Measurements from ENCODE around the gene BCL3. TPM values are rescaled to one million over a fixed set of nuclear protein-coding genes. Genes with fewer than 3 reads are reported as not detected.
A peak's percentile ranks its signal among the peaks of the same experiment; 100 is the strongest.

Gene BCL3
- total RNA-seq, 1 experiment from 2014 or later = 7.8 TPM

- no peak for TF ChIP-seq ATF6 (CRISPR knock-in tag; IDR thresholded peaks at IDR 0.05)
- no peak for TF ChIP-seq NFATC4 (CRISPR knock-in tag; IDR thresholded peaks at IDR 0.05)
- peak; percentile 86 for TF ChIP-seq MAX (CRISPR knock-in tag; IDR thresholded peaks at IDR 0.05)
- TF ChIP-seq PREB (CRISPR knock-in tag; IDR thresholded peaks at IDR 0.05; ENCODE audit: borderline replicate concordance) = no peak
- TF ChIP-seq CREM (CRISPR knock-in tag; IDR thresholded peaks at IDR 0.05) = no peak
- TF ChIP-seq SMAD4 (CRISPR knock-in tag; IDR thresholded peaks at IDR 0.05) = no peak
- TF ChIP-seq NR2C2 (CRISPR knock-in tag; IDR thresholded peaks at IDR 0.05) = no peak
- no peak for TF ChIP-seq ELF4 (CRISPR knock-in tag; IDR thresholded peaks at IDR 0.05; ENCODE audit: low read depth)
- peak; percentile 55; the same call in 1 of the 2 replicates for TF ChIP-seq TEAD1 (CRISPR knock-in tag; IDR thresholded peaks at IDR 0.05)
- no peak for TF ChIP-seq CREB1 (CRISPR knock-in tag; IDR thresholded peaks at IDR 0.05)
- TF ChIP-seq ZNF219 (CRISPR knock-in tag; IDR thresholded peaks at IDR 0.05; ENCODE audit: borderline replicate concordance) = no peak
- TF ChIP-seq MXD4 (CRISPR knock-in tag; IDR thresholded peaks at IDR 0.05; ENCODE audit: borderline replicate concordance) = no peak
- no peak for TF ChIP-seq AR (CRISPR knock-in tag; IDR thresholded peaks at IDR 0.05)
- no peak for TF ChIP-seq HMGA2 (CRISPR knock-in tag; IDR thresholded peaks at IDR 0.05)
- no peak for TF ChIP-seq JUN (CRISPR knock-in tag; IDR thresholded peaks at IDR 0.05)
- 0 out of 2 replicates have a peak, but pooled peaks have one; percentile 46 for TF ChIP-seq IRF1 (CRISPR knock-in tag; IDR thresholded peaks at IDR 0.05)
- TF ChIP-seq SMAD3 (CRISPR knock-in tag; IDR thresholded peaks at IDR 0.05; ENCODE audit: borderline replicate concordance) = no peak
- no peak for TF ChIP-seq E2F5 (CRISPR knock-in tag; IDR thresholded peaks at IDR 0.05)
- no peak for TF ChIP-seq ZBTB21 (CRISPR knock-in tag; IDR thresholded peaks at IDR 0.05; ENCODE audit: borderline replicate concordance)
- no peak for TF ChIP-seq MYBL2 (CRISPR knock-in tag; IDR thresholded peaks at IDR 0.05)
- TF ChIP-seq NFYB (CRISPR knock-in tag; conservative IDR thresholded peaks at IDR 0.05; ENCODE audit: low read depth) = no peak
Measured at GRCh38 chr19:44777715-44778347, 29.3 kb downstream of the BCL3 start, which contains the start of gene CBLC (continued).

Measured in WTC11 (cell line).